Fibroblast of skin of abdomen (primary cell): Measurements from ENCODE around the gene FBXO10.
"Not testable (repeated sequence)": the region's sequence is repeated elsewhere in the genome, so short reads cannot be mapped to it uniquely, and the experiment has no call there.

Experiments used
- DNase-seq: peaks from one replicate; pipeline ENCODE4 v3.0.0-alpha.2; 2013

FBXO10 gene

GRCh38 chr9:37474438-37474837, 101.7 kb downstream of the FBXO10 start:
- no peak for DNase-seq

GRCh38 chr9:37473982-37474381, 102.2 kb downstream of the FBXO10 start:
- DNase-seq: not testable (repeated sequence)

- DNase-seq: peak; percentile 98
Measured at GRCh38 chr9:37471942-37472684, 104.1 kb downstream of the FBXO10 start.

- DNase-seq: no peak
Measured at GRCh38 chr9:37468620-37469019, 107.6 kb downstream of the FBXO10 start.

- DNase-seq: not testable (repeated sequence)
Measured at GRCh38 chr9:37467530-37467929, 108.7 kb downstream of the FBXO10 start.

- DNase-seq: peak; percentile 85
Measured at GRCh38 chr9:37466037-37466709, 110.0 kb downstream of the FBXO10 start.

- peak; percentile 100 for DNase-seq
Measured at GRCh38 chr9:37465249-37466036, 110.7 kb downstream of the FBXO10 start, which contains the start of gene ZBTB5. Gene ZBTB5, minus strand, starts transcription at chr9:37465450. Its CDS starts 22,899 bp downstream, at chr9:37442551.

GRCh38 chr9:37464426-37465248, 111.5 kb downstream of the FBXO10 start:
- DNase-seq: peak; percentile 53

GRCh38 chr9:37464006-37464405, 112.2 kb downstream of the FBXO10 start:
- no peak for DNase-seq
